ENCODE measurements around the gene PUM2.
A peak's percentile ranks its signal among the peaks of the same experiment; 100 is the strongest.

Gene PUM2

GRCh38 chr2:20346565-20347381 is 3.9 kb downstream of the PUM2 start:
- no peak for DNase-seq (ENCODE audit: low read depth)

DNA sequence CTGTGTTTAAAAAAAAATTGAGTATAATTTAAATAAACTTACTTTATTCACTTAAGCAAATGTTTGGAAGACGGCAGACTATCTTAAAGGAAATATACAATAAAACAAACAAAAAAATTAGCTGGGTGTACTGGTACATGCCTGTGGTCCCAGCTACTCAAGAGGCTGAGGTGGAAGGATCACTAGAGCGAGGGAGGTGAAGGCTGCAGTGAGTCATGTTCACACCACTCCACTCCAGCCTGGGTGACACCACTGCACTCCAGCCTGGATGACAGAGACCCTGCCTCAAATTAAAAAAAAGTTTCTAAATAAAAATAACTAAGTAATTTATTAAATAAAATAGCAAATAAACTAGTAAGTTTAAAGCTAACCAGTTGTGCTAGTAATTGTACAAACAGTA is 7.5 kb downstream of the PUM2 start:
- peak; percentile 40 for DNase-seq (ENCODE audit: low read depth)

GRCh38 chr2:20339012-20339411 is 11.6 kb downstream of the PUM2 start:
- DNase-seq (ENCODE audit: low read depth) = no peak

GRCh38 chr2:20334605-20335203 is 15.9 kb downstream of the PUM2 start:
- no peak for DNase-seq (ENCODE audit: low read depth)

- DNase-seq (ENCODE audit: low read depth) = no peak
These were observed 16.9 kb downstream of the PUM2 start for GRCh38 chr2:20333738-20334137.

DNA sequence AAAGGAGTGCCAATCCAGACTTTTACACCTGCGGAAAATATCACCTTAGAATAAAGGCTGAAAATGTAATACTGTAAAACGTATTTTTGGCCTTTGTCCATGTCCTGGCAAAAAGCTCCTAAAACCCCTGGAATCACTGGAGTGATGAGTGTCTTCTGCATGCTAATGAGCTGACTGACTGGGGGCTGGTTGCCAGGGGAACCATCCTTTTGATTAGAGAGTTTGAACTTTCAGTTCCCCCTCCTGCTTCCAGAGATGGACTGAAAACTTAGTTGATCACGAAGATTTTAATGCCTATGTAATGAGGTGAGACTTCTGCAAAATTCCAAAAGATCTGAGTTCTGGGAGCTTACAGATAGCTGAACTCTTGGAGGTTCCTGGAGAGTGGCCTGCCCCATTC is 20.5 kb downstream of the PUM2 start:
- DNase-seq (ENCODE audit: low read depth) = no peak

DNA sequence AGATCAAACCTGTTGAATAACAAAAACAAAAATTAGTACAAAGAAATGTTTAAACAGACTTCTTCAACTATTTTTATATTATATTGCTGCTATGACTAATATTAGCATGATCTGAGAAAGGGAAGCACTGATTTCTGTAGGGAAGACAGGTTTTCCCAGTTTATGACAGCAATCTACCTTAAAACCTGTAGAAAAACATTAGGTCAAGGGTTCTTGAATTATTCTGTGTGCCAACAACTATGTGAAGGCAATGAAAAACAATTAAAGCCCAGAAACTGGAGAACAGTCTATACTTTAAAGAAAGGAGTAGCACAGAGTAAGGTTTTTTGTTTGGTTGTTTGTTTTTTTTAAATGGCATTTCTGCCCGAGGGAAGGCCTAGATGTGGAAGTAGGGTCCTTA is 23.3 kb downstream of the PUM2 start:
- no peak for DNase-seq (ENCODE audit: low read depth)

DNA sequence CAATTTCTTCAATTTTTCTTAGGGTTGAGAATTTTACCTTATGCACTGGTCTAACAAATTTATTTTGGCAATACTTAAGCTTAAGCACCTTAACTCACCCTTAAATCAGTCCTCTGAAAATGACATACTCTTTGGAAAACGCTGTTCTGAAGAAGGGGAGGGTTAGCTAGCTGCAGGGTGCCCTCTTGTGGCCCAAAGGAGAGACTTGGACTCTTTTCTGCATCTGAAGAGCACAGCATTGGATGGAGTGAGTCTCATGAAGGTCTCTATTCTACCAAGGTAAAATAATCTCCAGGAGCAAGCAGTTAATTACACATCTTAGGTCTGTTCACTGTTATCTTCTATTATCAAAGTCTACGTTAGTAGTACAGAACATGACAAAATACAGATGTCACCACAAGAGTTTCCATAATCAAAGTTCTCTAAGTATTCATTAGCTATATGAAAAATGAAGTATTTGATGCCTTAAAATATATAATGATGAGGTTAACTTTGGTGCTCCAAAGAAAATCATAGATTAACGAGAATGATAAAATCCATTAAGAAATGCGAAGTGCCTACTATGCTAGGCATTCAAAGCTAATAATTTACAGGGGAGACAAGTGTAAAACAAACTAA is 24.4 kb downstream of the PUM2 start:
- DNase-seq (ENCODE audit: low read depth) = peak; percentile 74

- no peak for DNase-seq (ENCODE audit: low read depth)
These were observed 27.9 kb downstream of the PUM2 start for GRCh38 chr2:20322527-20323300.

DNA sequence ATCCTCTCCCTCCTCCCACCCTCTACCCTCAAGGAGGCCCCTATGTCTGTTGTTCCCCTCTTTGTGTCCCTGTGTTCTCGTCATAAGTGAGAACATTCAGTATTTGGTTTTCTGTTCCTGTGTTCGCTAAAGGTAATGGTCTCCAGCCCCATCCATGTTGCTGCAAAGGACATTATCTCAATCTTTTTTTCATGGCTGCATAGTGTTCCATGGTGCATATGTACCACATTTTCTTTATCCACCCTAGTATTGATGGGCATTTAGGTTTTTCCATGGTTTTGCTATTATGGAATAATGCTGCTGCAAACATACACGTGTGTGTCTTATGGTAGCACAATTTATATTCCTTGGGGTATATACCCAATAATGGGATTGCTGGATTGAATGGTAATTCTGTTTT is 33.0 kb downstream of the PUM2 start:
- no peak for DNase-seq (ENCODE audit: low read depth)

- DNase-seq (ENCODE audit: low read depth) = no peak
These were observed 33.4 kb downstream of the PUM2 start for GRCh38 chr2:20317197-20317596.

DNA sequence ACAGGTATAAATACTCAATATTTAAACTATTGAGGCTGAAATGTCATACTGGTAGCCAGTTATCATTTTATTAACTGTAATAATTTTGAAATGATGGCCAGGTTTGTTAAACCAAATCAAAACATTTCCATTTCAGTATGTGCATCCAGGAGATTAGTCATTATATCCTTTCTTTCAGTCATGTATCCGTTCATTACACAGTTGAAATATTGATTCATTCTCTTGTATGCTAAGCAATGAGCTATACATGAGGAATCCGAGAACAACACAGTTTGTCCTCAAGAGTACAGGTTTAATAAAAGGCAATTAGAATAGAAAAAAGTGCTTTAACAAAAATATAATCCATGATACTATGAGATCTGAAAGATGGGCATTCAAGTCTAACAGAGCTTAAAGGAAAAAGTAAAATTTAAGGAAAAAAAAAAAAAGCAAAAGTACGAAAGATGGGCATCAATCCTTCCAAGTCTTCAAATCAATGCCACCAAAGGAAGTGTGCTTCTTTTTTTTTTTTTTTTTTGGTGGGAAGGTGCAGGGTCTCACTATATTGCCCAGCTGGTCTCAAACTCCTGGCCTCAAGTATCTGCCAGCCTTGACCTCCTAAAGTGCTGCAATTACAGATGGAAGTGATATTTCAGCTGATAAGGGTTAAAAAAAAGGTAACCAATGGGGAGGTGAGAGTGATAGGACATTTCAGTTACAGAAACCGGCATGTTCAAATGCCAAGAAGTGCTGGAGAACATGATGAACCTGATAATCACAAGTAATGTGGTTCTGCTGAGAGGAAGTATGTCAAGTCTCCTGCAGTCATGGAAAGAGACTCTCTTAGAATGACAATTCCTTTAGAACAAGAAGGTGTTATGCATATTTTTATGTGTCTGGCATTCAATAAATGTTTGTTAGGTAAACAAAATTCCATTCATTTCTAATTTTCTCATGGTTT is 35.8 kb downstream of the PUM2 start:
- peak; percentile 84 for DNase-seq (ENCODE audit: low read depth)

DNA sequence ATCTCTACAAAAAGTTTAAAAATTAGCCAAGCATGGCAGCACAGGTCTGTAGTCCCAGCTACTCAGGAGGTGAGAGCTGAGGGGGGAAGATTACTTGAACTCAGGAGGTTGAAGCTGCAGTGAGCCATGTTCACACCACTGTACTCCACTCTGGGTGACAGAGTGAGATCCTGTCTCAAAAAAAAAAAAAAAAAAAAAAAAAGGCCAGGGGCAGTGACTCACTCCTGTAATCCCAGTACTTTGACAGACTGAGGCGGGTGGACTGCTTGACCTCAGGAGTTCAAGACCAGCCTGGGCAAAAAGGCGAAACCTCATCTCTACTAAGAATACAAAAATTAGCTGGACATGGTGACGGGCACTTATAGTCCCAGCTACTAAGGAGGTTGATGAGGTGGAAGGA is 37.0 kb downstream of the PUM2 start:
- DNase-seq (ENCODE audit: low read depth) = peak; percentile 67

DNA sequence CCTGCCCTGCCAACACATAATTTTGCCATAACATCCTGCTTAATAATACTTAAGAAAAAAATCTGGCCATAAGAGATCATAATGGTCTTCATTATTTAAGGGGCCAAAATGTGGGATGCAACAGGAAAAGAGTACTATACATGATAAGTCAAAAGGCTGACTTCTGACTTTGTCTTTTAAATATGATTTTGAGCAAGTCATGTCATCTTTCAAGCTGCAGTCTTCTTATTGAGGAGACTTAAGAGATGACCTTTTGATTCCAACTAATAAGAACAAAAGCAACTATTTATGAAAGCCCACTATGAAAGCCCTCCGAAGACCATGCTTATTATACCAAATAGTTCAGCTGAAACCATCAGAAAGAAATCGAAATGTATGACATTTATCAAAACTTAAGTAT is 41.6 kb downstream of the PUM2 start:
- DNase-seq (ENCODE audit: low read depth) = no peak

GRCh38 chr2:20307311-20307710 is 43.3 kb downstream of the PUM2 start:
- no peak for DNase-seq (ENCODE audit: low read depth)

GRCh38 chr2:20304411-20304810 is 46.2 kb downstream of the PUM2 start:
- DNase-seq (ENCODE audit: low read depth) = peak; percentile 86

- DNase-seq (ENCODE audit: low read depth) = peak; percentile 18
These were observed 46.7 kb downstream of the PUM2 start for GRCh38 chr2:20303966-20304365.

GRCh38 chr2:20302019-20302418 is 48.6 kb downstream of the PUM2 start:
- DNase-seq (ENCODE audit: low read depth) = no peak

DNA sequence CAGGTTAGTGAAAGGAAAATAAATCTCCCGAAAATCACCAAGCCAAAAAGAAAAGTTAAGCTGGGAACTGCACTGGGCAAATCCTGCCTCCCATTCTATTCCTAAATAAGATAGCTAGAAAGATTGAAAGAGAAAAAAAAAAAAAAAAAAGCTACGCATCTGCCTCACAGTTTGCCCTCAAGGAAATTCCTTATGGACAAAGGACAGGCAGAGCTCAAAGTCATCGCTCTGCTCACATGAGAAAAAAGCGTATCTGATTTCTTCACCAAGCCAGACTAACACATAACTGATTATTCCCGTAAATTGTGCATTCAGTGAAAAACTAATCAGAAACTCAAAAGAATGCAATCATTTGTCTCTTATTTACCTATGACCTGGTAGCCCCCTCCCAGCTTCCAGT is 50.0 kb downstream of the PUM2 start:
- no peak for DNase-seq (ENCODE audit: low read depth)

DNA sequence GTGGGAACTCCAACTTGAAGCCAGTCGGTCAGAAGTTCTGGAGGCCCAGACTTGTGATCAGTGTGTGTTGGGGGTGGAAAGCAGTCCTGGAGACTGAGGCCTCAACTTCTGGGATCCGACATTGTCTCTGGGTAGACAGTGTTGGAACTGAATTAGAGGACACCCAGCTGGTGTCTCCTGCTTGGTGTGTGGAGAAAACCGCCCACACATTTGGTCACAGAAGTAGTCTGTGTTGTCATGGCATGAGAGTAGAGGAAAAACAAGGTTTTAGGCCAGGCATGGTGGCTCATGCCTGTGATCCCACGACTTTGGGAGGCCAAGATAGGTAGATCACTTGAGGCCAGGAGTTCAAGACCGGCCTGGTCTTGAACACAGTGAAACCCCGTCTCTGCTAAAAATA is 51.5 kb downstream of the PUM2 start:
- no peak for DNase-seq (ENCODE audit: low read depth)

- no peak for DNase-seq (ENCODE audit: low read depth)
These were observed 56.4 kb downstream of the PUM2 start for GRCh38 chr2:20294231-20294630.

DNA sequence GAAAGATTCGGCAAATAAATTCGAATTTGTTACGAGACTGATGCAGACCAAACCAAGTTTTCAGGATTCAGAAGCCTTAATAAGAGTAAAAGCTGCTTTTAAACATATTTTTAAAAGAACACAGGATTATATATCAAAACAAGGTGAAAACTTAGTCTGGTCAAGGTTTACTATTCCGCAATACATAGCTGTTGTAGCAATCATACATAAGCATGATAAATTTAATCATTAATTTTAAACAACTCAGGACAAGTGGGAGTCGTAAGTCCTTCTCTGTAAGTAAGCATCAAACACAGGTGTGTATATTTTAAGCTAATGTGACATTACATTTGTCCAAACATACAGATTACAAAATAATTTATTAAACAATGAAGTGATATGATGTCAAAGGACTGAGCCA is 57.7 kb downstream of the PUM2 start:
- no peak for DNase-seq (ENCODE audit: low read depth)
